PC-9 (cell line): ENCODE data around the gene DELE1. TPM values are rescaled to one million over a fixed set of nuclear protein-coding genes. Genes with fewer than 3 reads are reported as not detected.

Source experiments
- BruUV-seq: library from RNA; stranded (reverse); fragments of 400-500 nt; replicated peaks from 2 replicates; lab custom pipeline; 2021; lab: Mats Ljungman, UMichigan
- CTCF ChIA-PET: fragments of 300-600 bp; sonication (Branson Sonifier 250); formaldehyde crosslinking; loops from one replicate; lab custom pipeline; 2022; ENCODE audit warnings: antibody characterized with exemption; lab: Charles Lee
- POLR2A ChIA-PET: fragments of 300-600 bp; sonication (Branson Sonifier 250); formaldehyde crosslinking; loops from one replicate; lab custom pipeline; 2022; ENCODE audit warnings: antibody characterized with exemption; ENCODE audit not compliant: unreplicated experiment; lab: Charles Lee
- DNase-seq, 2 experiments: peaks; one replicate each; pipeline versions ENCODE4 v3.0.0 to v3.0.0-alpha.2; 2015 to 2022; ENCODE audit warnings: mixed read lengths in 1 of 2
- H2AFZ ChIP-seq: fragments of 200-600 bp; sonication (generic); 2 replicates; pipeline ENCODE4 v1.8.1; 2017; ENCODE audit warnings: antibody characterized with exemption
- H3F3A ChIP-seq: fragments of 200-600 bp; sonication (generic); 2 replicates; pipeline ENCODE4 v1.8.1; 2017; ENCODE audit warnings: antibody characterized with exemption, mild to moderate bottlenecking, low read depth; ENCODE audit not compliant: insufficient read depth
- H3K27ac ChIP-seq: fragments of 200-600 bp; sonication (generic); 2 replicates; pipeline ENCODE4 v1.6.1; 2016; ENCODE audit warnings: mixed run types
- H3K27me3 ChIP-seq: fragments of 200-600 bp; sonication (generic); 2 replicates; pipeline ENCODE4 v1.6.1; 2016; ENCODE audit warnings: low read depth, mixed run types; ENCODE audit not compliant: insufficient read depth
- H3K36me3 ChIP-seq: fragments of 200-600 bp; sonication (generic); 2 replicates; pipeline ENCODE4 v1.6.1; 2016; ENCODE audit warnings: low read depth, mixed run types
- H3K4me1 ChIP-seq: fragments of 200-600 bp; sonication (generic); replicated peaks from 2 replicates; pipeline ENCODE4 v1.6.1; 2016; ENCODE audit warnings: mixed run types; ENCODE audit not compliant: insufficient read depth
- H3K4me2 ChIP-seq: fragments of 200-600 bp; sonication (generic); 2 replicates; pipeline ENCODE4 v1.6.1; 2017; ENCODE audit warnings: mixed run types
- H3K4me3 ChIP-seq: fragments of 200-600 bp; sonication (generic); 2 replicates; pipeline ENCODE4 v1.6.1; 2016; ENCODE audit warnings: mixed run types
- H3K79me2 ChIP-seq: fragments of 200-600 bp; sonication (generic); 2 replicates; pipeline ENCODE4 v1.6.1; 2017; ENCODE audit warnings: low read depth, mixed run types
- H3K9me2 ChIP-seq: fragments of 200-600 bp; sonication (generic); 2 replicates; pipeline ENCODE4 v1.8.1; 2017; ENCODE audit warnings: mild to moderate bottlenecking; ENCODE audit not compliant: insufficient read depth
- H3K9me3 ChIP-seq: fragments of 200-600 bp; sonication (generic); 2 replicates; pipeline ENCODE4 v1.8.1; 2016; ENCODE audit warnings: low read depth; ENCODE audit not compliant: insufficient read depth
- H4K20me1 ChIP-seq: fragments of 200-600 bp; sonication (generic); 2 replicates; pipeline ENCODE4 v1.8.1; 2017; ENCODE audit not compliant: insufficient read depth
- EZH2 ChIP-seq: fragments of 200-600 bp; sonication (generic); IDR thresholded peaks from 2 replicates; pipeline ENCODE4 v1.8.0; 2017; ENCODE audit warnings: antibody characterized with exemption, low read depth
- intact Hi-C: fragments of 100-400 bp; cut with micrococcal nuclease; formaldehyde crosslinking; loops from one replicate; pipeline ENCODE4 v1.10.0; 2022; ENCODE audit not compliant: unreplicated experiment
- total RNA-seq: library from RNA; stranded (reverse); gene quantifications from 2 replicates; pipeline ENCODE4 v1.2.3, GENCODE V29; 2021
- TF ChIP-seq, protein P1 (sequence below): fragments of 200-600 bp; sonication (generic); conservative IDR thresholded peaks from 2 replicates; pipeline ENCODE4 v1.6.1; 2017; ENCODE audit warnings: mixed run types, antibody characterized with exemption, mild to moderate bottlenecking, moderate library complexity

The DELE1 gene
- total RNA-seq, 1 experiment from 2014 or later = 80.8 TPM

- no peak for DNase-seq
- peaks cover 6% of the 10 kb centered on the region; the same call in 1 of the 2 replicates for H3K36me3 ChIP-seq
- no peak for TF ChIP-seq EZH2
- TF ChIP-seq, protein P1, sequence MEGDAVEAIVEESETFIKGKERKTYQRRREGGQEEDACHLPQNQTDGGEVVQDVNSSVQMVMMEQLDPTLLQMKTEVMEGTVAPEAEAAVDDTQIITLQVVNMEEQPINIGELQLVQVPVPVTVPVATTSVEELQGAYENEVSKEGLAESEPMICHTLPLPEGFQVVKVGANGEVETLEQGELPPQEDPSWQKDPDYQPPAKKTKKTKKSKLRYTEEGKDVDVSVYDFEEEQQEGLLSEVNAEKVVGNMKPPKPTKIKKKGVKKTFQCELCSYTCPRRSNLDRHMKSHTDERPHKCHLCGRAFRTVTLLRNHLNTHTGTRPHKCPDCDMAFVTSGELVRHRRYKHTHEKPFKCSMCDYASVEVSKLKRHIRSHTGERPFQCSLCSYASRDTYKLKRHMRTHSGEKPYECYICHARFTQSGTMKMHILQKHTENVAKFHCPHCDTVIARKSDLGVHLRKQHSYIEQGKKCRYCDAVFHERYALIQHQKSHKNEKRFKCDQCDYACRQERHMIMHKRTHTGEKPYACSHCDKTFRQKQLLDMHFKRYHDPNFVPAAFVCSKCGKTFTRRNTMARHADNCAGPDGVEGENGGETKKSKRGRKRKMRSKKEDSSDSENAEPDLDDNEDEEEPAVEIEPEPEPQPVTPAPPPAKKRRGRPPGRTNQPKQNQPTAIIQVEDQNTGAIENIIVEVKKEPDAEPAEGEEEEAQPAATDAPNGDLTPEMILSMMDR = no peak
- no peak overlapping the region for H3K27ac ChIP-seq
- H4K20me1 ChIP-seq = no peaks in the 10 kb centered on the region
- H3K4me2 ChIP-seq = no peak overlapping the region
- H2AFZ ChIP-seq = no peak overlapping the region
- H3K27me3 ChIP-seq = no peaks in the 10 kb centered on the region
- BruUV-seq = no TSS peak
- H3K4me1 ChIP-seq = peaks cover 27% of the 10 kb centered on the region
- peaks cover 12% of the 10 kb centered on the region for H3K79me2 ChIP-seq
- peaks cover 25% of the 10 kb centered on the region for H3F3A ChIP-seq
- no peak overlapping the region for H3K4me3 ChIP-seq
- intact Hi-C loops = no loop called here
- POLR2A ChIA-PET = no interaction called here
- CTCF ChIA-PET = interaction anchor here (0.6 kb wide), 2 partner anchors 115 to 180 kb away, joined by 3 to 7 read pairs; no protein-coding TSS in a partner anchor
- no peaks in the 10 kb centered on the region for H3K9me3 ChIP-seq
- no peaks in the 10 kb centered on the region for H3K9me2 ChIP-seq
These were observed 41.8 kb upstream of the DELE1 start for GRCh38 chr5:141881886-141882285.

GRCh38 chr5:141882594-141883183 is 41.0 kb upstream of the DELE1 start:
- H3K79me2 ChIP-seq = peaks cover 4% of the 10 kb centered on the region
- no peak overlapping the region for H3K4me3 ChIP-seq
- intact Hi-C loops = no loop called here
- ChIA-PET CTCF (no interaction called here), POLR2A (no interaction called here)
- H3K27ac ChIP-seq = no peak overlapping the region
- no peaks in the 10 kb centered on the region for H4K20me1 ChIP-seq
- no peaks in the 10 kb centered on the region for H3K36me3 ChIP-seq
- H3K9me3 ChIP-seq = no peaks in the 10 kb centered on the region
- H3K4me2 ChIP-seq = no peak overlapping the region
- no peaks in the 10 kb centered on the region for H3K9me2 ChIP-seq
- peaks cover 27% of the 10 kb centered on the region for H3K4me1 ChIP-seq
- peaks cover 25% of the 10 kb centered on the region for H3F3A ChIP-seq
- no peak overlapping the region for H2AFZ ChIP-seq
- no peak for DNase-seq
- BruUV-seq = no TSS peak
- TF ChIP-seq, protein P1 = no peak
- TF ChIP-seq EZH2 = no peak
- H3K27me3 ChIP-seq = no peaks in the 10 kb centered on the region

GRCh38 chr5:141883184-141883891 is 40.3 kb upstream of the DELE1 start:
- ChIA-PET CTCF (interaction anchor here (0.7 kb wide), 1 partner anchor 8 kb away, joined by 4 read pairs; no protein-coding TSS in a partner anchor), POLR2A (no interaction called here)
- TF ChIP-seq, protein P1 = no peak
- TF ChIP-seq EZH2 = no peak
- H3K79me2 ChIP-seq = no peaks in the 10 kb centered on the region
- H3K4me1 ChIP-seq = peaks cover 27% of the 10 kb centered on the region
- H3F3A ChIP-seq = peaks cover 25% of the 10 kb centered on the region
- H3K9me3 ChIP-seq = no peaks in the 10 kb centered on the region
- no peak for DNase-seq
- no peak overlapping the region for H3K27ac ChIP-seq
- no TSS peak for BruUV-seq
- H3K4me3 ChIP-seq = no peak overlapping the region
- H3K4me2 ChIP-seq = no peak overlapping the region
- intact Hi-C loops = no loop called here
- no peaks in the 10 kb centered on the region for H3K9me2 ChIP-seq
- no peak overlapping the region for H2AFZ ChIP-seq
- H3K27me3 ChIP-seq = no peaks in the 10 kb centered on the region
- no peaks in the 10 kb centered on the region for H3K36me3 ChIP-seq
- no peaks in the 10 kb centered on the region for H4K20me1 ChIP-seq
